HG03432 (cell line): Measurements from ENCODE around the gene FAM20B.
"Not testable (repeated sequence)": the region's sequence is repeated elsewhere in the genome, so short reads cannot be mapped to it uniquely, and the experiment has no call there.

ENCODE experiments used
- ATAC-seq: cut with Tn5 transposase; IDR thresholded peaks from one replicate; pipeline ENCODE4 v1.9.1; 2021; ENCODE audit warnings: mild to moderate bottlenecking, moderate library complexity; ENCODE audit not compliant: unreplicated experiment

FAM20B gene

GRCh38 chr1:179025125-179025974, at the start of gene FAM20B:
Gene FAM20B (plus strand): TSS chr1:179025894. CDS start chr1:179043848, 17,954 bp downstream.
- peak; percentile 81 for ATAC-seq

- ATAC-seq: no peak
Measured at GRCh38 chr1:178976541-178976940, 49.2 kb upstream of the FAM20B start.

- ATAC-seq: no peak
Measured at GRCh38 chr1:178986204-178986603, 39.5 kb upstream of the FAM20B start.

- ATAC-seq: not testable (repeated sequence)
Measured at GRCh38 chr1:178988198-178988597, 37.5 kb upstream of the FAM20B start.

- no peak for ATAC-seq
Measured at GRCh38 chr1:178993559-178993958, 32.1 kb upstream of the FAM20B start.

- ATAC-seq: no peak
Measured at GRCh38 chr1:178997428-178997827, 28.3 kb upstream of the FAM20B start.

GRCh38 chr1:178998295-178998694, 27.4 kb upstream of the FAM20B start:
- no peak for ATAC-seq

- no peak for ATAC-seq
Measured at GRCh38 chr1:178999061-178999460, 26.6 kb upstream of the FAM20B start.

- ATAC-seq: no peak
Measured at GRCh38 chr1:179001451-179001850, 24.2 kb upstream of the FAM20B start.

- not testable (repeated sequence) for ATAC-seq
Measured at GRCh38 chr1:179002064-179002463, 23.6 kb upstream of the FAM20B start.

- peak; percentile 90 for ATAC-seq
Measured at GRCh38 chr1:179002552-179003345, 22.9 kb upstream of the FAM20B start.

GRCh38 chr1:179003512-179004066, 22.1 kb upstream of the FAM20B start:
- no peak for ATAC-seq

GRCh38 chr1:179007233-179007632, 18.5 kb upstream of the FAM20B start:
- ATAC-seq: no peak

- ATAC-seq: no peak
Measured at GRCh38 chr1:179010671-179011070, 15.0 kb upstream of the FAM20B start.

- no peak for ATAC-seq
Measured at GRCh38 chr1:179012038-179012437, 13.7 kb upstream of the FAM20B start.

- no peak for ATAC-seq
Measured at GRCh38 chr1:179014123-179014522, 11.6 kb upstream of the FAM20B start.

- ATAC-seq: no peak
Measured at GRCh38 chr1:179015396-179015795, 10.3 kb upstream of the FAM20B start.

GRCh38 chr1:179016706-179017382, 8.8 kb upstream of the FAM20B start:
- ATAC-seq: no peak

- ATAC-seq: no peak
Measured at GRCh38 chr1:179017383-179018326, 8.0 kb upstream of the FAM20B start.

GRCh38 chr1:179021873-179022272, 3.8 kb upstream of the FAM20B start:
- ATAC-seq: no peak
